Tibial artery (tissue), 4 donors: Measurements from ENCODE around the gene TSEN54.

Experiments
- DNase-seq, 2 donors: peaks; one replicate each; pipeline ENCODE4 v3.0.0-alpha.2; 2019
- H3K27ac ChIP-seq, 2 donors: fragments of 200-600 bp; sonication (generic) in 1 of 2; 1 replicate in 1 of 2; 2 replicates in 1 of 2; pipeline ENCODE4 v1.5.1; 2018 to 2019; ENCODE audit warnings: mild to moderate bottlenecking in 1 of 2
- H3K27me3 ChIP-seq, 2 donors: fragments of 200-600 bp; sonication (generic) in 1 of 2; one replicate each; pipeline versions ENCODE4 v1.5.1 to v1.6.0; 2016 to 2019
- H3K36me3 ChIP-seq, 3 donors: fragments of 200-600 bp; sonication (generic) in 2 of 3; one replicate each; pipeline ENCODE4 v1.5.1; 2016 to 2019; ENCODE audit warnings: mild to moderate bottlenecking in 2 of 3
- H3K4me1 ChIP-seq, 4 donors: fragments of 200-600 bp; sonication (generic) in 2 of 4; 1 replicate in 3 of 4; 2 replicates in 1 of 4; pipeline ENCODE4 v1.5.1; 2016 to 2019
- H3K4me3 ChIP-seq, 2 donors: fragments of 200-600 bp; sonication (generic) in 1 of 2; 1 replicate in 1 of 2; 2 replicates in 1 of 2; pipeline ENCODE4 v1.5.1; 2018 to 2019; ENCODE audit warnings: mild to moderate bottlenecking in 2 of 2
- H3K9me3 ChIP-seq, 3 donors: fragments of 200-600 bp; sonication (generic) in 1 of 3; one replicate each; pipeline ENCODE4 v1.5.1; 2016 to 2019
- CTCF ChIP-seq, 2 experiments: fragments of 200-600 bp in 1 of 2; fragments of 450-650 bp in 1 of 2; IDR thresholded peaks; one replicate each; pipeline ENCODE4 v1.5.1; 2017 to 2019; ENCODE audit warnings: antibody characterized with exemption in 2 of 2, mild to moderate bottlenecking in 1 of 2, moderate library complexity in 1 of 2
- intact Hi-C: fragments of 100-400 bp; cut with DNase I; formaldehyde crosslinking; loops from one replicate; pipeline ENCODE4 v1.15.0; 2023; ENCODE audit warnings: low total_unique reads

The TSEN54 gene

GRCh38 chr17:75498726-75499213 lies 17.6 kb upstream of the TSEN54 start:
- H3K4me1 ChIP-seq, result peaks cover 0 to 33% (median 11%) of the 10 kb centered on the region in 4 donors
- H3K36me3 ChIP-seq, result peaks cover 31 to 98% (median 81%) of the 10 kb centered on the region in 3 donors
- no peaks in the 10 kb centered on the region for H3K27me3 ChIP-seq
- intact Hi-C loops, result no loop called here
- H3K9me3 ChIP-seq, result no peaks in the 10 kb centered on the region
- no peak for DNase-seq
- H3K27ac ChIP-seq, result no peak overlapping the region
- no peak for TF ChIP-seq CTCF (IDR thresholded peaks at IDR 0.05)
- no peak overlapping the region for H3K4me3 ChIP-seq

- DNase-seq, result no peak
- Histone ChIP-seq H3K4me3 (no peak overlapping the region), H3K36me3 (peaks cover 27 to 98% (median 80%) of the 10 kb centered on the region in 3 donors), H3K4me1 (peaks cover 0 to 33% (median 11%) of the 10 kb centered on the region in 4 donors), H3K27me3 (no peaks in the 10 kb centered on the region), H3K9me3 (no peaks in the 10 kb centered on the region), H3K27ac (peak overlapping the region in 1 of 2 donors; percentile 33)
- no peak for TF ChIP-seq CTCF (IDR thresholded peaks at IDR 0.05)
- intact Hi-C loops, result no loop called here
These were observed 16.9 kb upstream of the TSEN54 start for GRCh38 chr17:75499313-75500022.

DNA sequence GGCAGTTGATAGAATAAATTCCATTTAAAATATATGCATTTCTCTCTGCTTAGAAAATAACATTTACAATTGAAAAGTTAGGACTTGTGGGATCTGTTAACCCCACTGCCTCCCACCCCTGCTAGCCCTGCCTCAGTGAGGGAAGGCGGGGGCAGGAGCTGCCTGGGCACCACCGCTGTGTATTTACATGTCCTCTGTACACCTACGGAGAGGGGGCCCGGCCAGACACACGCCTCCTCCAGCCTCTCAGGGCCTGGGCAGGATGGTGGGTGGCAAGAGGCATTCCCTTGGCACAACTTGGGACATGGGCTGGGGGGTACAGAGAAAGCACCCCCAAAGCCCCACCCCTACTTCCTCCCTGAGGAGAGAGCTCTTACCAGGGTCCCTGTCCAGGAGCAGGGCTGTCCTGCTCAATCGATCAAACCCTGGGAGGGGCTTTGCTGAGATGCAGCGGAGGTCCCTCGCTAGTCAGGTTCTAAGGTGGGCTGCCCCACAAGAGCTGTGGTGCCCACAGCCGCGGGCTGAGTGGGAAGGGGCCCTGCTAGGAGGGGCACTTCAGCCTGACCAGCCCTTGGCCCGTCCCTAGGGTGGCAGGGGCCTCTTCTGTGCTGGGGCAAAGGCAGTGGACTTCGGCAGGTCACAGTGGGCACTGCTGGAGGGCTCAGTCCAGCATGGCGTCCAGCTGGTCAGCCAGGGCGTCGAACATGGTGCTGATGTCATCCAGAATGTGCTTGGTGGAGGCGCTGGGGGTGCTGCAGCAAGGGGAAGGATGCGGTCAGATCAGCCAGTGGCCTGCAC lies 15.7 kb upstream of the TSEN54 start:
- peaks cover 0 to 37% (median 11%) of the 10 kb centered on the region in 4 donors for H3K4me1 ChIP-seq
- no peak overlapping the region for H3K4me3 ChIP-seq
- DNase-seq, result no peak
- H3K36me3 ChIP-seq, result peaks cover 29 to 98% (median 80%) of the 10 kb centered on the region in 3 donors
- intact Hi-C loops, result no loop called here
- TF ChIP-seq CTCF (IDR thresholded peaks at IDR 0.05), result no peak
- no peaks in the 10 kb centered on the region for H3K9me3 ChIP-seq
- peak overlapping the region; percentile 9 to 69 for H3K27ac ChIP-seq
- H3K27me3 ChIP-seq, result no peaks in the 10 kb centered on the region

DNA sequence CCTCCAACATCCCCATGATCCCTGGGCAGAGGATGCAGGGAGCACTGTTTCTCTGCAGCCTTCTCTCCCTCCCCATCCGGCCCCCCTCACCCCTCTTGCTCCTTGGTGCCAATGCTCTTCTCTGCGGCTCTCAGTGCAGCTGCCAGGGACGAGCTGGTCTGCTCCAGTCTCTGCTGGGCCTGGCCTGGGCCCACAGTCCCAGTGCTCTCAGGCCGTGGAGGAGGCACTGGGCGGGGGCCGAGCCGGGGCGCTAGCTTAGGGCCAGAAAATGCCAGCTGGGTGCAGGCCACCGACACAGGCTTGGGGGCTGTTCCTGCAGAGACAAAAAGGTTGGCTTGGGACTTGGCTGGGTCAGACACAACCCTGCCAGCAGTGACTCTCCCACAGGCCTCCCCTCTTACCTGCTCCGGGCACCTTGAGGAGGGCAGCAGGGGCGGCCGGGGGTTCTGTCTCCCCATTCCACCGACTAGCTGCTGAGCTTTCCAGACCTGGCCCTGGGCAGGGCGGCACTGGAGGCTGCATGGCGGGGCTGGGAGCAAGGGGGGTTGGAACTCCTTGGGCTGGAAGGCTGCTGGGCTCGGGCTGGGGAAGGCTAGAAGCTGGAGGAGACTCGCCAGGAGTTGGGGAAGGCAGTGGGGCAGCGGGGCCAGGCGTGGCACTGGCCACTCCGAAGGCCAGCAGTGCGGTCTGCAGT lies 14.8 kb upstream of the TSEN54 start:
- Histone ChIP-seq H3K9me3 (no peaks in the 10 kb centered on the region), H3K4me1 (peaks cover 0 to 37% (median 11%) of the 10 kb centered on the region in 4 donors), H3K27me3 (no peaks in the 10 kb centered on the region), H3K36me3 (peaks cover 30 to 98% (median 80%) of the 10 kb centered on the region in 3 donors), H3K27ac (peak overlapping the region; percentile 69 to 73), H3K4me3 (no peak overlapping the region)
- DNase-seq, result no peak
- intact Hi-C loops, result no loop called here
- TF ChIP-seq CTCF (IDR thresholded peaks at IDR 0.05), result no peak

DNA sequence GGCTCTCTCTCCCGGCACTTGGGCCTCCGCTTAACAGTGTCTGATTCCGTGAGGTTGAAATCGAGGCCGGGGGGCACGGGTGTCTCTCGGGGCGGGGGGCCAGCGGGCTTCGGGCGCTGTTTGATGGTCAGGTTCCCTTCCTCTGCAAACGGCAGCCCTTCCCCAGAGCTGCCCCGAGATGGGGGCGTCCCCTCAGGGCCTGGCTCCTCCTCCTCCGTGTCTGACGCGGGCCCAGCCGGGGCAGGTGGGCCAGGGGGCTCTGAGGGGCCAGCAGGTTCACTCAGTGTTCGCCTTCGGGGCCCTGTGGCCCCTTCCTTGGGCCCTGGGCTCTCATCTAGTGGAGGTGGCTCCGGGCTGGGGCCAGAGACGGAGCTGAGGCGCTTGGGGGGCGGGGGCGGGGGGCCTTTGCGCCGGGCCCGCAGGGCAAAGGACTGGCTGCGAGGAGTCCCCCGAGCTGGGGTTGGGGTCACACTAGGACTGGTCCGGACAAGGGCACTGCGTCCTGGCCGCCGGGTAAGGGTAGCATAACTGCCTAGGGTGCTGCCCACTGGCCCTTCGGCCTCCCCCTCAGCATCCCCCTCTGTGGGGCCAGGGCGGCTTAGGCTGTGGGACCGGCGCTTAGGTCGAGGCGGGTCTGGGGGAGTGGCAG lies 14.1 kb upstream of the TSEN54 start:
- Histone ChIP-seq H3K4me3 (no peak overlapping the region), H3K9me3 (no peaks in the 10 kb centered on the region), H3K4me1 (peaks cover 0 to 37% (median 11%) of the 10 kb centered on the region in 4 donors), H3K36me3 (peaks cover 25 to 98% (median 80%) of the 10 kb centered on the region in 3 donors), H3K27me3 (no peaks in the 10 kb centered on the region), H3K27ac (peak overlapping the region; percentile 69 to 73)
- TF ChIP-seq CTCF (IDR thresholded peaks at IDR 0.05), result no peak
- intact Hi-C loops, result no loop called here
- no peak for DNase-seq
